Gastrocnemius medialis (tissue), 4 donors: ENCODE results near the gene GCK.

Experiments
- POLR2A ChIP-seq, 2 donors: fragments of 450-650 bp; IDR thresholded peaks; one replicate each; pipeline ENCODE4 v1.6.1; 2017; ENCODE audit warnings: antibody characterized with exemption in 2 of 2, mild to moderate bottlenecking in 2 of 2, moderate library complexity in 2 of 2
- TF ChIP-seq, protein P1 (sequence below), 5 experiments: fragments of 450-650 bp in 3 of 5; fragments of 200-600 bp in 2 of 5; sonication (generic) in 2 of 5; IDR thresholded peaks in 4 of 5; conservative IDR thresholded peaks in 1 of 5; 1 replicate in 4 of 5; 2 replicates in 1 of 5; pipeline ENCODE4 v1.5.1; 2016 to 2019; ENCODE audit warnings: antibody characterized with exemption in 5 of 5, mild to moderate bottlenecking in 3 of 5, moderate library complexity in 3 of 5

DNA sequence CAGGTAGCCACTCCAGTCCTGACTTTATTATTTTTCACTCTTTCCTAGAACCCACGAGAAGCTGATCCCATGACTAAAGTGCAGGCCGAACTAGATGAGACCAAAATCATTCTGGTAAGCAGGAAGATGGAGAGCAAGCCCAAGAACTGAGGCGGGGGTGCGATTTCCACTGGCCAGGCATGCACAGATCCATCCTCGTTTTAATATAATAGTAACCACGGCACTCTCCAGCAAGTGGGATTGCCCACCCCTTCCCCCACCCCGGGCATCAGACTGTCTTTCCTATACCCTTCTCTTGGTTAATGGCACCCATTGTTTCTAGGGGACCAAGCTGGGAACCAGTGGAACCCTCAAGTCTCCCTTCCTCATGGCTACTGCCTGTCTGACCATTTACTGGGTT is 18.8 kb upstream of the GCK start:
- no peak for TF ChIP-seq POLR2A (IDR thresholded peaks at IDR 0.05)
- TF ChIP-seq, protein P1, sequence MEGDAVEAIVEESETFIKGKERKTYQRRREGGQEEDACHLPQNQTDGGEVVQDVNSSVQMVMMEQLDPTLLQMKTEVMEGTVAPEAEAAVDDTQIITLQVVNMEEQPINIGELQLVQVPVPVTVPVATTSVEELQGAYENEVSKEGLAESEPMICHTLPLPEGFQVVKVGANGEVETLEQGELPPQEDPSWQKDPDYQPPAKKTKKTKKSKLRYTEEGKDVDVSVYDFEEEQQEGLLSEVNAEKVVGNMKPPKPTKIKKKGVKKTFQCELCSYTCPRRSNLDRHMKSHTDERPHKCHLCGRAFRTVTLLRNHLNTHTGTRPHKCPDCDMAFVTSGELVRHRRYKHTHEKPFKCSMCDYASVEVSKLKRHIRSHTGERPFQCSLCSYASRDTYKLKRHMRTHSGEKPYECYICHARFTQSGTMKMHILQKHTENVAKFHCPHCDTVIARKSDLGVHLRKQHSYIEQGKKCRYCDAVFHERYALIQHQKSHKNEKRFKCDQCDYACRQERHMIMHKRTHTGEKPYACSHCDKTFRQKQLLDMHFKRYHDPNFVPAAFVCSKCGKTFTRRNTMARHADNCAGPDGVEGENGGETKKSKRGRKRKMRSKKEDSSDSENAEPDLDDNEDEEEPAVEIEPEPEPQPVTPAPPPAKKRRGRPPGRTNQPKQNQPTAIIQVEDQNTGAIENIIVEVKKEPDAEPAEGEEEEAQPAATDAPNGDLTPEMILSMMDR (IDR thresholded peaks at IDR 0.05 in 4 of 5, conservative IDR thresholded peaks at IDR 0.05 in 1 of 5) = no peak
